ENCODE measurements around the gene ZNRF1. TPM values are rescaled to one million over a fixed set of nuclear protein-coding genes. Genes with fewer than 3 reads are reported as not detected.

Gene ZNRF1
- total and polyA plus RNA-seq, 2 of the 13 experiments (the other 11 are each of a cell fraction or from before 2014, with no cell fraction given) = 43.9 to 58.7 TPM

- TF ChIP-seq, protein P1, sequence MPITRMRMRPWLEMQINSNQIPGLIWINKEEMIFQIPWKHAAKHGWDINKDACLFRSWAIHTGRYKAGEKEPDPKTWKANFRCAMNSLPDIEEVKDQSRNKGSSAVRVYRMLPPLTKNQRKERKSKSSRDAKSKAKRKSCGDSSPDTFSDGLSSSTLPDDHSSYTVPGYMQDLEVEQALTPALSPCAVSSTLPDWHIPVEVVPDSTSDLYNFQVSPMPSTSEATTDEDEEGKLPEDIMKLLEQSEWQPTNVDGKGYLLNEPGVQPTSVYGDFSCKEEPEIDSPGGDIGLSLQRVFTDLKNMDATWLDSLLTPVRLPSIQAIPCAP (CRISPR knock-in tag; IDR thresholded peaks at IDR 0.05; ENCODE audit: low read depth) = no peak
- no peak for TF ChIP-seq GLMP (CRISPR knock-in tag; IDR thresholded peaks at IDR 0.05; ENCODE audit: borderline replicate concordance)
- no peak for TF ChIP-seq GLI4 (CRISPR knock-in tag; IDR thresholded peaks at IDR 0.05; ENCODE audit: borderline replicate concordance)
- TF ChIP-seq RFXAP (CRISPR knock-in tag; IDR thresholded peaks at IDR 0.05; ENCODE audit: borderline replicate concordance) = no peak
- TF ChIP-seq, protein P2, sequence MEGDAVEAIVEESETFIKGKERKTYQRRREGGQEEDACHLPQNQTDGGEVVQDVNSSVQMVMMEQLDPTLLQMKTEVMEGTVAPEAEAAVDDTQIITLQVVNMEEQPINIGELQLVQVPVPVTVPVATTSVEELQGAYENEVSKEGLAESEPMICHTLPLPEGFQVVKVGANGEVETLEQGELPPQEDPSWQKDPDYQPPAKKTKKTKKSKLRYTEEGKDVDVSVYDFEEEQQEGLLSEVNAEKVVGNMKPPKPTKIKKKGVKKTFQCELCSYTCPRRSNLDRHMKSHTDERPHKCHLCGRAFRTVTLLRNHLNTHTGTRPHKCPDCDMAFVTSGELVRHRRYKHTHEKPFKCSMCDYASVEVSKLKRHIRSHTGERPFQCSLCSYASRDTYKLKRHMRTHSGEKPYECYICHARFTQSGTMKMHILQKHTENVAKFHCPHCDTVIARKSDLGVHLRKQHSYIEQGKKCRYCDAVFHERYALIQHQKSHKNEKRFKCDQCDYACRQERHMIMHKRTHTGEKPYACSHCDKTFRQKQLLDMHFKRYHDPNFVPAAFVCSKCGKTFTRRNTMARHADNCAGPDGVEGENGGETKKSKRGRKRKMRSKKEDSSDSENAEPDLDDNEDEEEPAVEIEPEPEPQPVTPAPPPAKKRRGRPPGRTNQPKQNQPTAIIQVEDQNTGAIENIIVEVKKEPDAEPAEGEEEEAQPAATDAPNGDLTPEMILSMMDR (CRISPR knock-in tag; IDR thresholded peaks at IDR 0.05) = no peak
- TF ChIP-seq ZNF317 (CRISPR knock-in tag; IDR thresholded peaks at IDR 0.05) = 0 out of 2 replicates have a peak, but pooled peaks have one; percentile 55
- TF ChIP-seq DR1 (CRISPR knock-in tag; IDR thresholded peaks at IDR 0.05) = no peak
- TF ChIP-seq, protein P3, sequence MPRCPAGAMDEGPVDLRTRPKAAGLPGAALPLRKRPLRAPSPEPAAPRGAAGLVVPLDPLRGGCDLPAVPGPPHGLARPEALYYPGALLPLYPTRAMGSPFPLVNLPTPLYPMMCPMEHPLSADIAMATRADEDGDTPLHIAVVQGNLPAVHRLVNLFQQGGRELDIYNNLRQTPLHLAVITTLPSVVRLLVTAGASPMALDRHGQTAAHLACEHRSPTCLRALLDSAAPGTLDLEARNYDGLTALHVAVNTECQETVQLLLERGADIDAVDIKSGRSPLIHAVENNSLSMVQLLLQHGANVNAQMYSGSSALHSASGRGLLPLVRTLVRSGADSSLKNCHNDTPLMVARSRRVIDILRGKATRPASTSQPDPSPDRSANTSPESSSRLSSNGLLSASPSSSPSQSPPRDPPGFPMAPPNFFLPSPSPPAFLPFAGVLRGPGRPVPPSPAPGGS (CRISPR knock-in tag; IDR thresholded peaks at IDR 0.05) = no peak
- TF ChIP-seq ZSCAN21 (CRISPR knock-in tag; IDR thresholded peaks at IDR 0.05; ENCODE audit: borderline replicate concordance) = no peak
- no peak for TF ChIP-seq ZBTB26 (CRISPR knock-in tag; IDR thresholded peaks at IDR 0.05; ENCODE audit: borderline replicate concordance)
- no peak for TF ChIP-seq HNRNPUL1 (IDR thresholded peaks at IDR 0.05; ENCODE audit: low read depth, low read length)
- TF ChIP-seq GPN1 (CRISPR knock-in tag; IDR thresholded peaks at IDR 0.05; ENCODE audit: borderline replicate concordance) = no peak
- TF ChIP-seq, protein P4, sequence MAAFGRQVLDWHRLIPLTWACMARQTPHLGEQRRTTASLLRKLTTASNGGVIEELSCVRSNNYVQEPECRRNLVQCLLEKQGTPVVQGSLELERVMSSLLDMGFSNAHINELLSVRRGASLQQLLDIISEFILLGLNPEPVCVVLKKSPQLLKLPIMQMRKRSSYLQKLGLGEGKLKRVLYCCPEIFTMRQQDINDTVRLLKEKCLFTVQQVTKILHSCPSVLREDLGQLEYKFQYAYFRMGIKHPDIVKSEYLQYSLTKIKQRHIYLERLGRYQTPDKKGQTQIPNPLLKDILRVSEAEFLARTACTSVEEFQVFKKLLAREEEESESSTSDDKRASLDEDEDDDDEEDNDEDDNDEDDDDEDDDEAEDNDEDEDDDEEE (CRISPR knock-in tag; IDR thresholded peaks at IDR 0.05) = no peak
- TF ChIP-seq HNRNPH1 (optimal IDR thresholded peaks at IDR 0.05; ENCODE audit: low read depth, low read length) = no peak
- TF ChIP-seq, protein P5, sequence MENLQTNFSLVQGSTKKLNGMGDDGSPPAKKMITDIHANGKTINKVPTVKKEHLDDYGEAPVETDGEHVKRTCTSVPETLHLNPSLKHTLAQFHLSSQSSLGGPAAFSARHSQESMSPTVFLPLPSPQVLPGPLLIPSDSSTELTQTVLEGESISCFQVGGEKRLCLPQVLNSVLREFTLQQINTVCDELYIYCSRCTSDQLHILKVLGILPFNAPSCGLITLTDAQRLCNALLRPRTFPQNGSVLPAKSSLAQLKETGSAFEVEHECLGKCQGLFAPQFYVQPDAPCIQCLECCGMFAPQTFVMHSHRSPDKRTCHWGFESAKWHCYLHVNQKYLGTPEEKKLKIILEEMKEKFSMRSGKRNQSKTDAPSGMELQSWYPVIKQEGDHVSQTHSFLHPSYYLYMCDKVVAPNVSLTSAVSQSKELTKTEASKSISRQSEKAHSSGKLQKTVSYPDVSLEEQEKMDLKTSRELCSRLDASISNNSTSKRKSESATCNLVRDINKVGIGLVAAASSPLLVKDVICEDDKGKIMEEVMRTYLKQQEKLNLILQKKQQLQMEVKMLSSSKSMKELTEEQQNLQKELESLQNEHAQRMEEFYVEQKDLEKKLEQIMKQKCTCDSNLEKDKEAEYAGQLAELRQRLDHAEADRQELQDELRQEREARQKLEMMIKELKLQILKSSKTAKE (CRISPR knock-in tag; IDR thresholded peaks at IDR 0.05; ENCODE audit: borderline replicate concordance) = no peak
- no peak for TF ChIP-seq MLLT10 (CRISPR knock-in tag; IDR thresholded peaks at IDR 0.05)
- no peak for TF ChIP-seq MED13 (CRISPR knock-in tag; IDR thresholded peaks at IDR 0.05)
Measured at GRCh38 chr16:75070012-75070841, 71.4 kb downstream of the ZNRF1 start (continued).

Measured in HepG2 (cell line).